ENCODE measurements around the gene PARL.

Gene PARL

DNA sequence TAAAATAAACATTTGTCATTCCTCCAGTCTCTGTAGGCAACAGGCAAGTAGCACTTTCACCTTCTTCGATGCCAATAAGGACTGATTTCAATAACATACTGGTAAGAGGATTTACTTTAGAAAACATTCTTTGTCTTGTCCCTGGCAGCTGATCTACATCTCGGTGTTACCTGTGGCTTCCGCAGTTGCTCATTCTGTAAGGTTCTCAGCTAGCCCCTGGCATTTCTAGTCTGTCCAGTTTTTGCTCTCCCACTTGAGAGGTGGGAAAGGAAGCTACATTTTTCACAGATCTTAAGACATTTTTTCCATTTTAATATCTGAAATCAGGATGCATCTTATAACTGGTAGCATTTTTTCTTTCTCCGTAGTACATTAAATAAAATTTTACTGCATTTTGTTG is 39.6 kb downstream of the PARL start:
- H3K4me3 ChIP-seq (ENCODE audit: low read depth, low read length) = no peak overlapping the region
- TF ChIP-seq, protein P1, sequence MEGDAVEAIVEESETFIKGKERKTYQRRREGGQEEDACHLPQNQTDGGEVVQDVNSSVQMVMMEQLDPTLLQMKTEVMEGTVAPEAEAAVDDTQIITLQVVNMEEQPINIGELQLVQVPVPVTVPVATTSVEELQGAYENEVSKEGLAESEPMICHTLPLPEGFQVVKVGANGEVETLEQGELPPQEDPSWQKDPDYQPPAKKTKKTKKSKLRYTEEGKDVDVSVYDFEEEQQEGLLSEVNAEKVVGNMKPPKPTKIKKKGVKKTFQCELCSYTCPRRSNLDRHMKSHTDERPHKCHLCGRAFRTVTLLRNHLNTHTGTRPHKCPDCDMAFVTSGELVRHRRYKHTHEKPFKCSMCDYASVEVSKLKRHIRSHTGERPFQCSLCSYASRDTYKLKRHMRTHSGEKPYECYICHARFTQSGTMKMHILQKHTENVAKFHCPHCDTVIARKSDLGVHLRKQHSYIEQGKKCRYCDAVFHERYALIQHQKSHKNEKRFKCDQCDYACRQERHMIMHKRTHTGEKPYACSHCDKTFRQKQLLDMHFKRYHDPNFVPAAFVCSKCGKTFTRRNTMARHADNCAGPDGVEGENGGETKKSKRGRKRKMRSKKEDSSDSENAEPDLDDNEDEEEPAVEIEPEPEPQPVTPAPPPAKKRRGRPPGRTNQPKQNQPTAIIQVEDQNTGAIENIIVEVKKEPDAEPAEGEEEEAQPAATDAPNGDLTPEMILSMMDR (IDR thresholded peaks at IDR 0.05; ENCODE audit: insufficient read depth, low read depth, low read length, missing control alignments) = no peak
- DNase-seq (ENCODE audit: low read depth) = no peak

DNA sequence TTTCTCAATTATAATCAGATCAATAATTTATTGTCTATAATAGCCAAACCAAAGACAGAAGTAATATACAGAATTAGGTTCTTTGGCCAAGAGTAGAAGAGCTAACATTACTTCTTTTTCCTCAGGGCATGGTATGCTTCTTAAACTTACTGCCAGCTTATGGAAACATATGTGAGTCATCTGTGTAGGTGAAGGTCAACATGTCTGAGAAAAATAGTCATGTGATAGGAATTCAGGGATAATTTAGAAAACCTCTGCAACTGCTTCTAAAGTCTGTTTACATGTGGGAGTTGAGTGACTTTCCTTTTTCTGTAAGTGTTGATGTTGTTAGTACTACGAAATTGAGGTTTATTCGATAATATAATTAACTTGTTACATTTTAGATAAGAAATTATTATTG is 40.1 kb downstream of the PARL start:
- DNase-seq (ENCODE audit: low read depth) = no peak
- TF ChIP-seq, protein P1 (IDR thresholded peaks at IDR 0.05; ENCODE audit: insufficient read depth, low read depth, low read length, missing control alignments) = no peak
- no peak overlapping the region for H3K4me3 ChIP-seq (ENCODE audit: low read depth, low read length)

DNA sequence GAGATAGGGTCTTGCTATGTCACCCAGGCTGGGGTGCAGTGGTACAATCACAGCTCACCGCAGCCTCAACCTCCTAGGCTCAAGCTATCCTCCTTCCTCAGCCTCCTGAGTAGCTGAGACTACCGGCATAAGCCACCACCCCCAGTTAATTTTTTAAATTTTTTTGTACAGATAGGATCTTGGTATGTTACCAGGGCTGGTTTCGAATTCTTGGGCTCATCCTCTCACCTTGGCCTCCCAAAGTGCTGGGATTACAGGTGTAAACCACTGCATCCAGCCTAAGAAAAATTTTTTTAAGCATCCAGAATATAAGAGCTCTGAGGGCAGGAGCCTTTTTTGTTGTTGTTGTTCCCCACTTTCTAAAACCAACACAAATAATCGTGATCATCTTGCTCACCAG is 44.9 kb downstream of the PARL start:
- TF ChIP-seq, protein P1 (IDR thresholded peaks at IDR 0.05; ENCODE audit: insufficient read depth, low read depth, low read length, missing control alignments) = no peak
- no peak for DNase-seq (ENCODE audit: low read depth)
- no peak overlapping the region for H3K4me3 ChIP-seq (ENCODE audit: low read depth, low read length)

DNA sequence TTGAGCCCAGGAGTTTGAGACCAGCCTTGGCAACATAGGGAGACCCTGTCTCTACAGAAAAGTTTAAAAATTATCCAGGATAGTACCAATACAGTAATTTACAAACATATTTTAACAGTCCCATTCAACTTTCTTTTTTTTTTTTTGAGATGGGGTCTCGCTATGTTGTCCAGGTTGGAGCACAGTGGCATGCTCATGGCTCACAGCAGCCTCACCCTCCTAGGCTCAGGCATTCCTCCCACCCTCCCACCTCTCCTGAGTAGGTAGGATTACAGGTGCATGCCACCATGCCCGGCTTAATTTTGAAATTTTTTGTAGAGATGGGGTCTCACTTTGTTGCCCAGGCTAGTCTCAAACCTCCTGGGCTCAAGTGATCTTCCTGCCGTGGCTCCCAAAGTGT is 46.8 kb downstream of the PARL start:
- DNase-seq (ENCODE audit: low read depth) = no peak
- TF ChIP-seq, protein P1 (IDR thresholded peaks at IDR 0.05; ENCODE audit: insufficient read depth, low read depth, low read length, missing control alignments) = no peak
- no peak overlapping the region for H3K4me3 ChIP-seq (ENCODE audit: low read depth, low read length)

DNA sequence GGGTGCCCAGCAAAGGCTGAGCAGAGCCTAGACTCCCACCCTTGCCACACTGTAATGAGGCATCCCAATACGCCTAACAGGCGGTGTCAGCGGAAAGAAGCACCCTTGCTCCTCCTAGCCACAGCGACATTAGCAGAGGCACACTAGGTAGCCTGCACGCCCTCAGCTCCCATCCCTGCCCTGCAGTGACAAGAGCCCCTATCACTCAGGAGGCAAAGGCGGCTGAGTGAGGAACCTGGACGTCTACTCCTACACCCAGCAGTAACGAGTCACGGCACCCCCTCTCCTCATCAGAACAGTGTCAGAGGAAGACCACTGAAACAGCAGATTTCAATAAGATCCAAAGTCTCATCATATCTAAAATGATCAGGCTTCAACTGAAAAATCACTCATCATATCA is 47.3 kb downstream of the PARL start:
- H3K4me3 ChIP-seq (ENCODE audit: low read depth, low read length) = no peak overlapping the region
- TF ChIP-seq, protein P1 (IDR thresholded peaks at IDR 0.05; ENCODE audit: insufficient read depth, low read depth, low read length, missing control alignments) = no peak
- no peak for DNase-seq (ENCODE audit: low read depth)

DNA sequence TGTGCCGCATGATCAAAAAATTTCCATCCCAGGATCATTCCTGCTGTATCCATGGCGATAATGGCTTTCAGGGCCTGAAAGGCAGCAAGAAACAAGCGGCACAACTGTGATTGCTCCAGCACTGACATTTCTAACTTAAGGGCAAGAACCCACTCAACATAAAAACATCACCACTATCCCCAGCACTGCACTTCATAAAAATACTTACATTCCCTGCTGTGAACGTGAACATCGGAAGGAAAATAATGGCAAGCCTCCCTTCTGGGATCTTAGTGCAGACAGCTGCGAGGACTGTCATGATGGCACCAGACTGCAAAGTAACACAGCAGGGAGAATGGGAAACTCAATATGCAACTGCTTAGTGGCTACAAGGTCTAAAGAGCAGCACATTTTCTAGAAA is 51.2 kb downstream of the PARL start:
- TF ChIP-seq, protein P1 (IDR thresholded peaks at IDR 0.05; ENCODE audit: insufficient read depth, low read depth, low read length, missing control alignments) = no peak
- no peak overlapping the region for H3K4me3 ChIP-seq (ENCODE audit: low read depth, low read length)
- no peak for DNase-seq (ENCODE audit: low read depth)

DNA sequence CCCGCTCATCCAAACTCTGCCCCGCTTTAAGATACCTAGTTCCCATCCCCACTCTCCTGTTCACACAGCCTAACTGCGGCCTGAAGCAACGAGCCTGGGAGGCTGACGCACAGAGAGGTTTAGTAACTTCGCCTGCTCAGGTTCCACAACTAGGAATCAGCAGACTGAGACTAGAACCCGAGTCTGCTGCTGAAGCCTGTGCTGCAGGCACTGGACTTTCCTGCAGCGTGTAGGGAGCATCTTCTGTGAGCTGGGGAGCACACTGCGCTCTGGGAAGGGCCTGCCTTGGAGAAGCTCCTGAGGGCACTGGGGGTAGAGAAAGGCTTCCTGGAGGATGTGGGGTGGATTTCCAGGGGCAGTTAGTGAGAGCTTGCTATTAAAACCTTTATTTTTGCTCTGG is 54.5 kb downstream of the PARL start:
- TF ChIP-seq, protein P1 (IDR thresholded peaks at IDR 0.05; ENCODE audit: insufficient read depth, low read depth, low read length, missing control alignments) = no peak
- no peak overlapping the region for H3K4me3 ChIP-seq (ENCODE audit: low read depth, low read length)
- DNase-seq (ENCODE audit: low read depth) = no peak

Measured in GM12865 (cell line).